Activated effector memory CD4-positive, alpha-beta T cell treated with Interleukin-2 at 50 U/mL for 16 hours (primary cell): ENCODE data around the gene EARS2.
"Not testable (repeated sequence)": the region's sequence is repeated elsewhere in the genome, so short reads cannot be mapped to it uniquely, and the experiment has no call there.

Experiments
- DNase-seq: peaks from one replicate; pipeline ENCODE4 v3.0.0-alpha.2; 2020

The EARS2 gene

DNA sequence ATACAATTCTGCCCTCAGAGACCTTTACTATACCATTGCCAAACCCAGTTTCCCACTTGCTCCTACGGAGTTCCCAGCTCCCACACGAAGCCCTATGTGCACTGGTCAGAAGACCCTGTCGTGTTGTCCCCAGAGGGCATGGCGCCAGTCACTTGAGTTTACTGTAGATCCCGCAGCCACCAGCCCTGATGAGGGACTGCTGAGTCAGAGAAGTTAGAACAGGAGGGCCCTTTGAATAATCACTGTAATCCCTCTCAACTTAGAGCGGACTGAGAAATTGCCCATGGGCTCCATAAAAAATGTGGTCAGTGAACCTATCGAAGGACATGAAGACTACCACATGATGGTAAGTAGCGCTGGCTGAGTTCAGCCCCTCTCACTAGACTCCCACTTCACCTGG is 9.6 kb upstream of the EARS2 start:
- DNase-seq = no peak

DNA sequence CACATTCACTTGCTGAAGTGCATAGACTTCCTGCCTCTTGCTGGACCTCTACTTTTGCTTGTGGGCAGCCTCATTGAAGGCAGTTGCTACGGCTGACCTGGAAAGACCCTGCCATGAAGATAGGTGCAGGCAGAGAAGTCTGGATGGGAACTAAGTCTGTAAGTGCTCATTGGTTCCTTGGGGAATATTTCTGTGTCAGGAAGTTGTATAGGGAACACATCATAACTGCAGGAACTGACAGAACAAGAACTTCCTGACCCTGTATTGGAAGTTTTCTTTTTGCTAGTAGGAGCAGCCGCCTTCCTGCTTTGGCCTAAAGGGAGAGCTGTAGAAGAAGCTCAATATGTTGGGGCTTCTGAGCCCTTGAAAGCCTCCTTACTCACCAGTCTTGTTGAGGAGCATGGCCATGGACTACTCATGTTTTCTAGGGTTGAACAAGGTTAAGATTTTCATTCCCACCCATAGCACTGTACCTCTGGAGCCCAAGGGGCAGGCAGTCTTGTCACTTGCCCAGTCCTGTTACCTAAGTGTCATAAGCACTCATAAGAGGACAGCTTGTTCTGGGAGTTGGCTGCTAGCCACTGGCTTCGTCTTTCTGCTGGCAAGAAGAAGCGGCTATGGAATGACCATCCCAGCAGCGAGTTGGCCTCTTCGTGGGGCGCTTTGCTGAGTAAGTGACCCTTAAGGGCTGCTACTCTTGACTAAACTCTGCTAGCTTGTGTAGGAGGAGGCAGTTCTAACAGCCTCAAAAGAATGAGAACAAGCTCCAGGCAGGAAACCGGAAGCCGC is 7.6 kb upstream of the EARS2 start:
- DNase-seq = no peak

DNA sequence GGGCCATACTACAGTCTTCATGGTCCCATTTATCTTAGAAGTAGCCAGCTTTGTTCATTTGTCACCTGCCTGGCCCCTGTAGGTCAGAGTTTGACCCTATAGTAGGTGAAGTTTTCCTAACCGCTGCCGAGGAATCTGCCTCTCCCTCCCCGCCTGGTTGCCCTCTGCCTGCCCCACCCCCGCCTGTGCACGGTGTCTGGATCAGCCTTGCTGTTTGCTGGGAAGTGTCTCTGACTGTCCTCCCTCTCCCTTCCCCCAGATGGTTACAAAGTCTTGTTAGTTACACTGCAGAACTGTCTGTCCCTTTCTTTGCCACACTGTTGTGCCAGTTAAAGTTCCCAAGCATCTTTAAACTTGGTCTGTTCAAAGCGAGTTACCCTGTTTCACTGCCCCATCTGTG is 6.0 kb upstream of the EARS2 start:
- no peak for DNase-seq

DNA sequence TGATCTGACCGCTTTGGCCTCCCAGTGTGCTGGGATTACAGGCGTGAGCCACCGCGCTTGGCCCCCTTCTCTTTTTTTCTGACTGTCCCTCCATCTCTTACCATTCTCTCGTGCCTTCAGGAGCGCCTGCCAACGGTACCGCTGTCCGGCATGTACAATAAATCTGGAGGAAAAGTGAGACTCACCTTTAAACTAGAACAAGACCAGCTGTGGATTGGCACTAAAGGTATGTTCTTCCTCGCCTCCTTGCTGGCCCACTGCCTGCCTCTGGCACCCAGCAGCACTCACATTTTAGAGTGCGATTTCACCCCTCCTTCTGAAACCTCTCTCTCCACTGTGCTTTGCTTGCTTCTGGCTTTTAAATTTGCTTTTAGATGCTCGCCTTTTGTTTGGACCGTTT is 5.4 kb upstream of the EARS2 start:
- DNase-seq = no peak

DNA sequence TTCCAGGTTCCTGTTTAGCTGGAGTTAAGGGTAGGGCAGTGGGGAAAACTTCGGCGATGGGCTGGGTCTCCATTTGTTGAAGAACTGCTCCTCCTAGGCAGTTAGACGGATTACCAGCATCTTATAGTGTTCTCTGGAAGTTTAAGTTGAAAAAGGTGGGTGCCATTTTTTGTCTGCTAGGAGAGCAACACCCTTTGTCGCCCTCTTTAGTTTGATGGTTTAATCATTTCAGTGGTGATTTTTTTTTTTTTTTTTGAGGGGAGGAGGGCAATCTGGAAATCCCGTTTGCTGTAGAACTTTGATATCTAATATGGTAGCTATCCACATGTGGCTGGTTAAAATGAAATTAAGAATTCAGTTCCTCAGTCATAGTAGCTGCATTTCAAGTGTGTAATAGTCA is 4.4 kb upstream of the EARS2 start:
- no peak for DNase-seq

DNA sequence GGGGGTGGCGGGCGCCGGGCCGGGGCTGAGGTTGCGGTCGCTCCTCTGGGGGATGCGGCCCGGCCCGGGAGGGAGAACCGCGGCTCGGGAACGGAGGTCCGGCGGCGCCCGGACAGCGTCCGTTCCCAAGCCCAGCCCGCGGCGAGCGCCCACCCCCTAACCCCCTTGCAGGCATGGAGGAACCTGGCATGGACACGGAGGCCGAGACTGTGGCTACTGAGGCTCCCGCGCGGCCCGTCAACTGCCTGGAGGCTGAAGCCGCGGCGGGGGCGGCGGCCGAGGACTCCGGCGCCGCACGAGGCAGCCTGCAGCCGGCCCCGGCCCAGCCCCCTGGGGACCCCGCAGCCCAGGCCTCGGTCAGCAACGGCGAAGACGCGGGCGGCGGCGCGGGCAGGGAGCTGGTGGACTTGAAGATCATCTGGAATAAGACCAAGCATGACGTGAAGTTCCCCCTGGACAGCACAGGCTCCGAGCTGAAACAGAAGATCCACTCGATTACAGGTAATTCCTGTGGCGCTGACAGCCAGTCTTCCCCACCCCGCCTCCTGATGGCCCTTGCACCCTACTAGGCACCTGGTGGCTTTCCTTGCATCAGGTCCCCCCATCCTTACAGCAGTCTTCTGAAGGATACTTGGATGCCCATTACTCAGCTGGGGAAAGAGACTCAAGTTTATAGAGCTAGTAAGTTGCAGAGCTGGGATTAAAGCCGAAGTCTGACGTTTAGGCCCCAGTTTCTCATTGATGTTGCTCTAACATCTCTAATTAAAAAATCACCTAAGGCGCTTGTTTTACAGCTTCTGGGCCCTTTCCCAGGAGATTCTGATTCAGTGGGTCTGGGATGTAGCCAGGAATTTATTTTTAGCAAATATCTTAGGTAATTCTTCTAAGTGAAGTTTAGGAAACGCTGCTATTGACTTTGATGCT is 891 bp upstream of the EARS2 start:
- no peak for DNase-seq

DNA sequence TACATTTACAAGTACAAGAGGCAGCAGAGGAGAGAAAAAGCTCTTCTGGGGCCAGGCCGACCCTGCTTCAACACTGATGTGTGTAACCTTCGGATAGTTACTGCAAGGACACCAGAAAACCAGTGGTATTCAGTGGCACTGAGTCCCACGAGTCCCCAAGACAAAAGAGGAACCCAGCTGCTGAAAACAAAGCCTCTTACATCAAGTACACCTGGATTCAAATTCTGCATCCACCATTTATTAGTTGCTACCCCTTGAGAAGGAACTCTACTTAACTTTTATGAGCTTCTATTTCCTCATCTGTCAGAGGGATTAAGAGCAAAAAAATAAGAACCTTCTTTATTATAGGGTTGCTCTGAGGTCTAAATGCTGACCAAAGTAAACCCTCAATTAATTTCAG is 2.6 kb downstream of the EARS2 start:
- DNase-seq = no peak

DNA sequence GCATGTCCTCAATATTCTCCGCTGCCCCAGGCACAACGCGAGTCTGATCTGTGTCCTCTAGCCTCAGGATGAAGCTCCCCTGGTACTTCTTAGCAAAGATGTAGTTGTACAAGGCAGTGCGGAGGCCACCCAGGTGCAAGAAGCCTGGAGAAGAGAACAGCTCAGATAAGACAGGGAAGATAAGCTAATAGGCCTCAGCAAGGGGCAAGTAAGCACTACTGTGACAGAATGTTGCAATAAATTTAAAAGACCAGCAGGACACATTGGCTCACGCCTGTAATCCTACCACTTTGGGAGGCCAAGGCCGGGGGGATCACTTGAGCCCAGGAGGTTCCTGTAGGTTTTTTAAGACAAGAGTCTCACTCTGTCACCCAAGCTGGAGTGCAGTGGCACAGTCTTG is 5.0 kb downstream of the EARS2 start:
- DNase-seq = no peak

DNA sequence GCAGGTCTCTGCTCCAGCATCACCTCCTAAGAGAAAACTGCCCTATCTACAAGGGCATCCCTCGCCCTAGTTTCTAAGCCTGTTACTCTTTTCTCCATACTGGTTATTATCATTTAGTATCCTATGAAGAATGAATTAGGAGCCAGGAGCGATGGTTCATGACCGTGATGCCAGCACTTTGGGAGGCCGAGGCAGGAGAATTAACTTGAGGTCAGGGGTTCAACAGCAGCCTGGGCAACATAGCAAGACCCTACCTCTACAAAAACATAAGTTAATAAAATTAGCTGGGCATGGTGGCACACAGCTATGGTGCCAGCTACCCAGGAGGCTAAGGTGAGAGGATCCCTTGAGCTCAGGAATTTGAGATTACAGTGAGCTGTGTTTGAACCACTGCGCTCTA is 7.2 kb downstream of the EARS2 start:
- no peak for DNase-seq

DNA sequence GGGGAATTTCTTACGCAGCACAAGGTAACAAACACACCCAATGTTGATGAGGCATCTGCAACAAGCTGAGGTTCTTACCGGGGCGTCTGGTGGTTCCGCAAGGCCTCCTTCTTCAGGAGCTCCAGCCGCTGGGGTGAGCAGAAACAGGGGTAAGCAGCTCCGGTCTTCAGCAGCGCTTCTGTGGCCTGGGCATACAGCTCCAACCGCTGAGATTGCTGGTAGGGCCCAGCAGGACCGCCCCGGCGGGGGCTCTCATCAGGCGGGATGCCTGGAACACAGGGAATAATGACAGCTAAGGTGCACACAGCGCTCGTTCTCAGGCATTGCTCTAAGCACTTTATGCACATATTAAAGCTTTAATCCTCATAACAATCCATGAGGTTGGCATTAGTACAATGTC is 12.7 kb downstream of the EARS2 start:
- DNase-seq = no peak

DNA sequence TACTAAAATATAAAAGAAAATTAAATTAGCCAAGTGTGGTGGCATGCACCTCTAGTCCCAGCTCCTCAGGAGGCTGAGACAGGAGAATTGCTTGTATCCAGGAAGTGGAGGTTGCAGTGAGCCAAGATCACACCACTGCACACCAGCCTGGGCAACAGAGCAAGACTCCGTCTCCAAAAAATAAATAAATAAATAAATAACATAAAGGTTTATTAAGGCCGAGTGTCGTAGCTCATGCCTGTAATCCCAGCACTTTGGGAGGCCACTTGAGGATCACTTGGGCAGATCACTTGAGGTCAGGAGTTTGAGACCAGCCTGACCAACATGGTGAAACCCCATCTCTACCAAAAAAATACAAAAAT is 16.4 kb downstream of the EARS2 start:
- not testable (repeated sequence) for DNase-seq

DNA sequence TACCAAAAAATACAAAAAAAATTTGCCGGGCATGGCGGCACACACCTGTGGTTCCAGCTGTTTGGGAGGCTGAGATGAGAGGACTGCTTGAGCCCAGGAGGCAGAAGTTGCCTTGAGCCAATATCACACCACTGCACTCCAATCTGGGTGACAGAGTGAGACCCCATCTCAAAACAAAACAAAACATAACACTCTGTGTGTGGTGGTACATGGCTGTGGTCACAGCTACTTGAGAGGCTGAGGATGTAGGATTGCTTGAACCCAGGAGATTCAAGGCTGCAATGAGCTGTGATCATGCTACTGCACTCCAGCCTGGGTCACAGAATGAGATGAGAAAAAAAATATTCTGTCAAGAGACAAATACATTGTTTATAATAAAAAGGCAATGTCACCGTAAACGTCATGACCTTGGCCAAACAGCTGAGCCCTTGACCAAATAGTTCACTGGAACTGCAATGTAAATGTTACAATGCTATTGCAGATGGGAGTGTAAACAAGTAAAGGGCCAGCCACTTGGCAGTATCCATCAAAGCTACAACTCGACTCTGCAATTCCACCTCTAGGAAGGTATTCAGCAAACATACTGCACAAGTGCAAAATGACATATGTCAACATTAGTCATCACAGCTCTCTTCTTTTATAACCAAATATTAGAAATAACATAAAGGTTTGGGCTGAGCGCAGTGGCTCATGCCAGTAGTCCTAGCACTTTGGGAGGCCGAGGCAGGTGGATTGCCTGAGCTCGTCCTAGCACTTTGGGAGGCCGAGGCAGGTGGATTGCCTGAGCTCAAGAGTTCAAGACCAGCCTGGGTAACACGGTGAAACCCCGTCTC is 16.9 kb downstream of the EARS2 start:
- DNase-seq = no peak

DNA sequence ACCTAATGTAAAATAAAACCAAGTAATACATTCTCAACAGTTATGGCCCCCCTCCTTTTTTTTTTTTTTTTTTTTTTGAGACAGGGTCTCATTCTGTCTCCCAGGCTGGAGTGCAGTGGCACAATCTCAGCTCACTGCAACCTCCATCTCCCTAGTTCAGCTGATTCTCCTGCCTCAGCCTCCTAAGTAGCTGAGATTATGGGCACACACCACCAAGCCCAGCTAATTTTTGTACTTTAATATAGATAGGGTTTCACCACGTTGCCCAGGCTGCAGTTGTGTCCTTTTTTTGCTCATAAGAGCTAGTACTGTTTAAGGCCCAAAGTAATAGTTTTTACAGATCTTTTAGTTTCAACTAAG is 18.3 kb downstream of the EARS2 start:
- no peak for DNase-seq

DNA sequence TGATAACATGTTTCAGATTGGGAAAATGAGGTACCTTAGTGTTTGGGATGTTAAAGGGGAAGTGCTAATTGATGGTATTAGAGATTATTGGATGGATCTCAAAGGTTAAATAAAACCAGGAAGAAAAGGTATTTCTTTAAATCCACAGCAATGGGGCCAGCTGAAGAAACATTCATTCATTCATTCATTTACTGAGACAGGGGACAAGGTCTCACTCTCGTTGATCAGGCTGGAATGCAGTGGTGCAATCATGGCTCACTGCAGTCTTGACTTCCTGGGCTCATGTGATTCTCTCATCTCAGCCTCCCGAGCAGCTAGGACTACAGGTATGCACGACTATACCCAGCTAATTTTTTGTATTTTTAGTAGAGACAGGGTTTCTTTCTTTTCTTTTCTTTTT is 19.8 kb downstream of the EARS2 start:
- DNase-seq = no peak

DNA sequence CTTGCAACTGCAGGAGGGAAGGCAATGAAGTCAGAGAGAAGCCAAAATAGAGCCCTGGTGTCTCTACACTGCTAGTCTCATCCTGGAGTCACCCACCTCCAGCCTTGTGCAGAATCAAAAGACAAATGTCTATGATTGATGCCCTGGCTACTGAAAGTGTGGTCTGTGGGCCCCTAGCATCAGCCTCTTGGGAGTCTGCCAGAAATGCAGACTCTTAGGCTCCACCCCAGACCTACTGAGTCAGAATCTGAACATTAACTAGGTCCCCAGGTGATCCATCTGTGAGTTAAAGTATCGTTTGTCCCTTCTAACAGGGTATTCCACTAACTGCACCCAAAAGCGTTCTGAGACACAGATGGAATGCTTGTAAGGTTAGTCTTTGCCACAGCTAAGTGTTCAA is 21.2 kb downstream of the EARS2 start:
- no peak for DNase-seq

DNA sequence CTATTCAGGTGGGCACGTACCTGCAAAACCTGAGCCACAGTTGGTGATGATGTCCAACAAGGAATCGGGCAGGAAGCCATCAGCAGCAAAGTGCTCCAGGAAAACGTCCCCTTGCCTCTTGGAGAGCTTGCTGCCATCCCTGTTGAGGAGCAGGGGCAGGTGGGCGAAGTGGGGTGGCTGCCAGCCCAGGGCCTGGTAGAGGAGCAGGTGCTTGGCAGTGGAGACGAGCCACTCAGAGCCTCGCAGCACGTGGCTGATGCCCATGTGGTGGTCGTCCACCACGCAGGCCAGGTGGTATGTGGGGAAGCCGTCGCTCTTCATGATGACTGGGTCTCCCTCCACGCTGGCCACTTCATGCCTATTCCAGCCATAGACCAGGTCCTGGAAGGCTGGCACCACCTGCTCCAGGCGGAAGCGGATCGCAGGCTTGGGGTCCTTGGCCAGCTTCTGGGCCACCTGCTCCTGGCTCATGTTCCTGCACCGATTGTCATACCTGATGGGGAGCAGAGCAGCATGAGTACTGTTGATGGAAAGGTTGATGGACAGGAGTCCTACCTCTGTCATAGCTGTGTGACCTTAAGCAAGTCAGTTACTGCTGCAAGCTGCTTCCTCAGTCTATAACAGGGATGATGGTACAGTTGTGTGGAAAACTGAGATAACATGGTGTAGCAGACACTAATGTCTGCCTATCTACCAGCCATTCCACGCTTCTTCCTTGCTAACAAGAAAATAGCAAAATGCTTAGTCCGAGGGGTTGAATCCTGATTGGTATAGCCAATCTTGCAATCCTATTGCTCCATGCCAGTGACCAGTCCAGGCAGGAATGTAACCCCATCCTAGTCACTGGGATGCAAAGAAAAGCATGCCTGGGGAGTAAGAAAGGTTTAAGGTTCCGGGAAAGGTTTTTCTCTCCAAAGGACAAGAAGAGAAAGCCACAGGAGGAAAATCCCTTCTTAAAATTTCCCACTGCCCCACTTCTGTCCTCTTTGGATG is 22.0 kb downstream of the EARS2 start:
- DNase-seq = no peak

DNA sequence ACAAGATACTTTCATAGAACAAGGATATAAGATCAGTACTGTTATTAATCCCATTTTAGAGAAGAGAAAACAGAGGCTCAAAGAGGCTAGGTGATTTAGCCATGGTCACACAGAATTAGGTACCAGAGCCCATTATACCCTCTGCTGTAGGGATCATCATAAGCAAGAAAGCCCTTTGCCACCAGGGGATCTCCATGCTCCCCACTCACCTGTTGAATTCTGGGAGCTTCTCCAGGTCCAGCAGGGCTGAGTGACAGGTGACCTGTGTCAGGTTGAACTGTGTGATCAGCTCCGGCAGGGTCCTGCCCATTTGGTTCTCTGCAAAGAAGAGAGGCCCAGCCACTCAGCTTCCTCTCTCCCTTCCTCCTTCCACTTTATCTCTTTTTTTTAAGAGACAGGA is 24.7 kb downstream of the EARS2 start:
- DNase-seq = no peak

DNA sequence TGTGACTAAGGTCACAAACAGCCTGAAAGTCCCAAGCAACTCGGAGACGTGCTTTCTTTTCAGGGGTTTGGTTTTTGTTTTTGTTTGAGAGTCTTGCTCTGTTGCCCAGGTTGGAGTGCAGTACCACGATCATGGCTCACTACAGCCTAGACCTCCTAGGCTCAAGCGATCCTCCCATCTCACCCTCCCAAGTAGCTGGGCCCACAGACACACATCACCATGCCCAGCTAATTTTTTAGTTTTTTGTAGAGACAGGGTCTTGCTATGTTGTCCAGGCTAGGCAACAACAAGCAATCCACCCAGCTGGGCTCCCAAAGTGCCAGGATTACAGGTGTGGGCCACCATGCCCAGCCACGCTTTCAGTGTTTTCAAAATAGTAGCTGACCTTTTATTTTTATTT is 27.1 kb downstream of the EARS2 start:
- DNase-seq = no peak

DNA sequence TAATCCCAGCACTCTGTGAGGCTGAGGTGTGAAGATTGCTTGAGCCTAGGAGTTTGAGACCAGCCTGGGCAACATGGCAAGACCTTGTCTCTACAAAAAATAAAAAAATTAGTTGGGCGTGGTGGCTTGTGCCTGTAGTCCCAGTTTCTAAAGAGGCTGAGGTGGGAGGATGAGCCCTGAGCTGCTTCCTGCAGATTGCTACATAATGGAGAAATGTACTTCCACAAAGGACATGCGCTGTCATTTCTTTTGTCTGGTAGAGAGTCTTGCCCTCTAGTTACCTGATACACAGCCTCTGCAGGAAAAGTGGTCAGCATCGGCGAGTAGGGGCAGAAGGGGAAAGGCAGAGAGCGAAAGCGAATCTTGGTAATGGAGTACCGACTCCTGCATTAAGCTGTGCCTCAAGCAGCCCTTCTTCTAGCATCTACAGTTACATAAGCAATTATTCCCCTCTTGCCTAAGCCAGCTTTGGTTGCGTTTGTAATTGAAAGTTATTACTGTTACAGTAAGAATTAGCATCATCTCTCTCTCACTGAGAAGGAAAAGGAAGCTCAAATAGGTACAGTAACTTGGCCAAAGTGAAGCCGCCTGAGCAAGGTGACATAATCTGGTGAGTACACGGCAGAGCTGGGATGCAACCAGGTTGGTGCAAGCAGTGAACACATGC is 28.4 kb downstream of the EARS2 start:
- no peak for DNase-seq

DNA sequence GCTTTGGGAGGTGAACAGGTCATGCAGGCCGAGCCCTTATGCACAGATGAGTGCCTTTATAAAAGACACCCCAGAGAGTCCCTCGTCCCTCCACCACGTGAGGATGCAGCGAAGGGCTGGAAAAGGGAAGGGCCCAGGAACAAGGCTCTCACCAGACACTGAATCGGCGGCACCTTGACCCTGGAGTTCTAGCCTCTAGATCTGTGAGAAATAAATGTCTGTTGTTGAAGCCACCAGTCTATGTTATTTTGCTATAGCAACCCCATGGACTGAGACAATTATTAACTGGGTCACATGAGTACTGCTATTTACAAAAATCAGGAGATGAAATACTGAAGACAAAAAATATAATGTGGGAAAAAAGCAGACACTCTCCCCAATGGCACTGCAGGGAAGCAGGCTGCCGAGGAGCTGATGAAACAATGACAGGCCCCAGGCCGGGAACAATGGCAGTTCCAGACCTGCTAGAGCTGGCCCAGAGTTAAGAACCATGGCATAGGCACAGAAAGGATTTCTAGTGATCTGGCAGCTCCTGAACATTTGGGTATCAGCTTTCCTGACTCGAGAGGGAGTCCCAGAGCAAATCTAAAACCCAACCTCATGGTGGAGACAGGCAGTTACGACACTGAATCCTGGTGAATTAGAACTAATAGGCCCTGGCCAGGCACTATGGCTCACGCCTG is 29.0 kb downstream of the EARS2 start:
- DNase-seq = no peak

DNA sequence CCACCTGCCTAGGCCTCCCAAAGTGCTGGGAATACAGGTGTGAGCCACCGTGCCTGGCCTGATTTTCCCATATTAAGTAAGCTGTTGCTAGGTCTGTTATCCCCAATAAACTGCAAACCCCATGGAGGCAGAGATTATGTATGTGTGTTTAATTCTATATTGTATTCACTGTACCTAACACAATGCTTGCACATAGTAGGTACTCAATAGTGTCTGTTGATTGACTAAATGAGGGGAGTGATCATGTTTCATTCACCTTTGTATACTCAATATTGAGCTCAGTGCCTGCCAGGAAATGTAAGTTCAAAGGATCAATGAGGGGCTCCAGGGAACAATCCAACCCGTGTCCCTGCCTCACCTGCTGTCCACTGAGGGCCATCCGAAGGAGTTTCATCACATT is 32.3 kb downstream of the EARS2 start:
- DNase-seq = no peak
